Astrocyte of the spinal cord (primary cell): ENCODE results near the gene CLC.
"Not testable (repeated sequence)": the region's sequence is repeated elsewhere in the genome, so short reads cannot be mapped to it uniquely, and the experiment has no call there.

ENCODE experiments used
- DNase-seq: peaks from one replicate; pipeline ENCODE4 v3.0.0; 2011; ENCODE audit warnings: low read depth, low spot score
- H3K4me3 ChIP-seq: 2 replicates; pipeline ENCODE4 v1.5.1; 2011; ENCODE audit warnings: low read depth, mild to moderate bottlenecking, low read length, moderate library complexity
- in situ Hi-C: cut with HindIII; loops from 2 replicates; pipeline ENCODE4 v1.10.0; 2017; ENCODE audit warnings: low sequenced_read_pairs
- TF ChIP-seq, protein P1 (sequence below): IDR thresholded peaks from 2 replicates; pipeline ENCODE4 v1.5.1; 2012; ENCODE audit warnings: low read depth, mild to moderate bottlenecking, low read length, inconsistent platforms

The CLC gene

DNA sequence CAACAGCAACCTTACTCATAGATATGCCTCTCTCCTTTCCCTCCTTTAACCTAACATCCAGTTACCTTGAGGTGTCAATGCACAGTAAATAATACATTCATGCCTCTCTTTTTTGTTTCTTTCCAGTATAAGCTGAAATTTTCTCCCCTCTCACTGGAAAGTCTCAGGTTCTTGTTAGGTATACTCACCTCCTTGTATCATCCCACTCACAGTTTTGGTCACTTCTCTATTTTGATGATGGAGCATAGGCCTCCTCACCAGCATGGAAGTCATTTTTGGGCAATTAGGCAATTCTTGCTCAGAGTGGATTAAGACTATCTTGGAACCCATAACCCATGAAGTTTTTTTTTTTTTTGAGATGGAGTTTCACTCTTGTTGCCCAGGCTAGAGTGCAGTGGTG is 39.3 kb downstream of the CLC start:
- DNase-seq, result no peak
- in situ Hi-C loops, result no loop called here
- TF ChIP-seq, protein P1, sequence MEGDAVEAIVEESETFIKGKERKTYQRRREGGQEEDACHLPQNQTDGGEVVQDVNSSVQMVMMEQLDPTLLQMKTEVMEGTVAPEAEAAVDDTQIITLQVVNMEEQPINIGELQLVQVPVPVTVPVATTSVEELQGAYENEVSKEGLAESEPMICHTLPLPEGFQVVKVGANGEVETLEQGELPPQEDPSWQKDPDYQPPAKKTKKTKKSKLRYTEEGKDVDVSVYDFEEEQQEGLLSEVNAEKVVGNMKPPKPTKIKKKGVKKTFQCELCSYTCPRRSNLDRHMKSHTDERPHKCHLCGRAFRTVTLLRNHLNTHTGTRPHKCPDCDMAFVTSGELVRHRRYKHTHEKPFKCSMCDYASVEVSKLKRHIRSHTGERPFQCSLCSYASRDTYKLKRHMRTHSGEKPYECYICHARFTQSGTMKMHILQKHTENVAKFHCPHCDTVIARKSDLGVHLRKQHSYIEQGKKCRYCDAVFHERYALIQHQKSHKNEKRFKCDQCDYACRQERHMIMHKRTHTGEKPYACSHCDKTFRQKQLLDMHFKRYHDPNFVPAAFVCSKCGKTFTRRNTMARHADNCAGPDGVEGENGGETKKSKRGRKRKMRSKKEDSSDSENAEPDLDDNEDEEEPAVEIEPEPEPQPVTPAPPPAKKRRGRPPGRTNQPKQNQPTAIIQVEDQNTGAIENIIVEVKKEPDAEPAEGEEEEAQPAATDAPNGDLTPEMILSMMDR, result no peak

DNA sequence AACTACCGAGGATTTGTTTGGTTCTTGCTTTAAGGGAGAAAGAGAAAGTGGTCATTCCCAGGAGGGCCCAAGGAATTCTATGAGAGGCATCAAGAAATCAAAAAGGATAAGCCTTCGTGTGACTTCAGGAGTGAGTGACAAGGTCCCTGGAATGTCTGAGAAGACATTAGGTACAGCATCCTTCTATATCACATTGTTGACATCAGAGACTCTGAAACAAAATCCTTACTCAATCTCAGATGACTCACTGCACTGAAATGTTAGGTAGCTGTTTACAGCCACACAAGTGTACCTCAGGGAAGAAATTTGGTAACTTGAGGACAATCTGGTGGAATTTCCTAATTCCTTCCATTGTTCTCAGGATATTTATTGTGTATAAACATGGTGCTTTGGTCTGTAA is 41.4 kb downstream of the CLC start:
- no peak overlapping the region for H3K4me3 ChIP-seq
- TF ChIP-seq, protein P1, result no peak
- DNase-seq, result no peak
- in situ Hi-C loops, result no loop called here

More for the DNA sequence above, 39.3 kb downstream of the CLC start:
- no peak overlapping the region for H3K4me3 ChIP-seq

DNA sequence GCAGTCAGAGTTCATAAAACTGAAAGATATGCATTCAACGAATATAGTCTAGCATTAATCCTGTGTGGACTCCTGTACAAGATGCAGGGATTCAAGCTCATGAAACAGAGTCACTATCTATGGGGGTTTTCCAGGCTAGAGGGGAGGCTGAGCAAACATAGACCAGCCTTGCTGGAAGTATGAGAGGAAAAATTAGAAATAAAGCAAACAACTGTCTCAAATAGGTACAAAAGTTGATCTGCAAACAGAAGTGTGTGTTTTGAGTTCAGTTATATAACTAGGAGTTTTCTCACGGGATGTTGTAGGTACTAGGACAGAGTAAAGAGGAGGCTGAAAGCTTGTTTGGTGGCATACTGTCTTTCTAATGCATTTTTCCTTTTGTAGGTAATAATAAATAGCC is 42.1 kb downstream of the CLC start:
- TF ChIP-seq, protein P1, result no peak
- DNase-seq, result no peak
- in situ Hi-C loops, result no loop called here
- H3K4me3 ChIP-seq, result no peak overlapping the region

DNA sequence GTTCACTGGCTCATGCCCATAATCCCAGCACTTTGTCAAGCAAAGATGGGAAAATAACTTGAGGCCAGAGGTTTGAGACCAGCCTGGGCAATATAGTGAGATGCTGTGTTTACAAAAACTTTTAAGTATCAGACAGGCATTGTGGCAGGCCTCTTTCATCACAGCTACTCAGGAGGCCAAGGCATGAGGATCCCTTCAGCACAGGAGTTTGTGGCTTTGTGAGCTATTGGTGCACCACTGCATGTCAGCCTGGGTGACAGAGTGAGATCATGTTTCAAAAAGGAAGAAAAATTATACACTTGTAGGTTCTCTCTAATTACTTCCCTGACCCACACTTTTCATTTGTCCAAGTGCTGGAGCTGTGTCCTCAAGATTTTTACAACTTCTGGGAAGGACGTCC is 45.0 kb downstream of the CLC start:
- TF ChIP-seq, protein P1, result no peak
- DNase-seq, result no peak
- H3K4me3 ChIP-seq, result no peak overlapping the region
- in situ Hi-C loops, result no loop called here

DNA sequence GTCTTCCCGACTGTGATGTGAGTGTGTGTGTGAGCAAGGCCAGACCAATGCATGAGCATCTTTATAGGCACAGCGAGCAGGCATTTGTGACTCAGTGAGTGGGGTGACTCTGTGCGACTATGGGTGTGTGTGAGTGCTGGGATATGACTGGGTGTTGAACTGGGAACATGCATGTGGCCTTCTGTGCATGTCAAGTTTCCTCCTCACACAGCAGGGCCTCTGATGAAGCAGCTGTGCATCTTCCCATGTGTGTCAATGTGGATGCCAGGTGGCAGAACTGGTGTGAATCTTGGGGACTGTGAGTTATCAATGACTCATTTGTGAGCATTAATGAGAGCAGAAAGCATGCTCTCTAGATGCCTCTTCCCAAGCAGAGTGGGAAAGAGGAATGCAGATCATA is 45.7 kb downstream of the CLC start:
- in situ Hi-C loops, result no loop called here
- DNase-seq, result no peak
- no peak overlapping the region for H3K4me3 ChIP-seq
- TF ChIP-seq, protein P1, result no peak

DNA sequence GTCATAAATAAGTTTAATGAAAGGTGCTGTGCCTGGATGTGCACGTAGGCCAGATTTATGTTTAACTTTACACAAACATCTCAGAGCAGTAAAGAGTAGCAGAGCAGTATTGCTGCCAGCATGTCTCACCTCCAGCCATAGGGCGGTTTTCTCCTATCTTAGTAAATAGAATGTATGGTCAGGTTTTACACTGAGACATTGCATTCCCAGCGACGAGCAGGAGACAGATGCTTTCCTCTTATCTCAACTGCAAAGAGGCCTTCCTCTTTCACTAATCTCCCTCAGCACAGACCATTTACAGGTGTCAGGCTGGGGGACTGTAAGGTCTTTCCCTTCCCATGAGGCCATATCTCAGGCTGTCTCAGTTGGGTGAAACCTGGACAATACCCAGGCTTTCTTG is 49.2 kb downstream of the CLC start:
- in situ Hi-C loops, H3K4me3 ChIP-seq, DNase-seq: not testable (repeated sequence)

DNA sequence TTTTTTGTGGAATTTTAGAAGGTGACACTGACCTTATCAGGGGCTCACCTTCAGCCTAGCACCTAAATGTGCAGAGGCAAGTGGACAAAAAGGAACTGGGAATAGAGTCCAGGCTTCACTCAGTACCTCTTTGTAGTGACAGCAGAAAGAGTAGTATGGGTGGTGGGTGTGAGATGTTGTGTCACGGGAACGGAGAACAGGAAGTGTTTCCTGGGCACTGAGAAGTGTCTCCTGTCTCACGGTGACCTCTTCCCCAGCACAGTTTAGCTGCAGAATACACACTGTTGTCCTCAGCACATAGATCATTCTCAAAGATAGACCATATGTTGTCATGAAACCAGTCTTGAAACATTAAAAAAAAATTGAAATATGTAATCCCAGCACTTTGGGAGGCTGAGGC is 51.1 kb downstream of the CLC start:
- TF ChIP-seq, protein P1, result no peak
- no peak for DNase-seq
- H3K4me3 ChIP-seq, result no peak overlapping the region
- in situ Hi-C loops, result no loop called here
